B cell (primary cell): ENCODE results near the gene PLA2R1. TPM values are rescaled to one million over a fixed set of nuclear protein-coding genes. Genes with fewer than 3 reads are reported as not detected.

Experiments
- ATAC-seq: fragments of 200-7000 bp; cut with Tn5 transposase; one replicate; pipeline ENCODE4 v1.10.0; 2021; ENCODE audit warnings: low read depth, mild to moderate bottlenecking, moderate number of reproducible peaks, moderate library complexity
- CTCF ChIA-PET: fragments of 350-600 bp; sonication (Branson Sonifier 250); formaldehyde crosslinking; loops from one replicate; lab custom pipeline; 2021; ENCODE audit warnings: antibody characterized with exemption, inconsistent platforms; lab: Charles Lee
- POLR2A ChIA-PET: fragments of 350-600 bp; sonication (Branson Sonifier 250); formaldehyde crosslinking; loops from one replicate; lab custom pipeline; 2021; ENCODE audit warnings: antibody characterized with exemption; lab: Charles Lee
- DNase-seq: peaks from one replicate; pipeline ENCODE4 v3.0.0; 2013
- H2AFZ ChIP-seq: 2 replicates; pipeline ENCODE4 v1.6.1; 2012; ENCODE audit warnings: mild to moderate bottlenecking, low read depth, low read length; ENCODE audit not compliant: insufficient read depth, poor library complexity, severe bottlenecking
- H3K27ac ChIP-seq, 2 donors: 1 replicate in 1 of 2; 2 replicates in 1 of 2; pipeline ENCODE4 v1.5.1; 2012 to 2013; ENCODE audit warnings: low read length in 2 of 2, mild to moderate bottlenecking in 2 of 2, moderate library complexity in 1 of 2
- H3K27me3 ChIP-seq, 4 experiments: fragments of 200-600 bp in 1 of 4; sonication (generic) in 1 of 4; replicated peaks in 1 of 4; 1 replicate in 2 of 4; 2 replicates in 2 of 4; pipeline versions ENCODE4 v1.6.1 to v1.7.0; 2013 to 2016; ENCODE audit warnings: low read length in 3 of 4, mild to moderate bottlenecking in 2 of 4, mixed read lengths in 1 of 4, moderate library complexity in 1 of 4; ENCODE audit not compliant: insufficient read depth in 4 of 4, control insufficient read depth in 3 of 4; ENCODE audit errors: control extremely low read depth in 1 of 4
- H3K36me3 ChIP-seq, 2 experiments: replicated peaks in 1 of 2; 1 replicate in 1 of 2; 2 replicates in 1 of 2; pipeline versions ENCODE4 v1.6.1 to v1.7.1; 2013; ENCODE audit warnings: low read length in 1 of 2; ENCODE audit not compliant: insufficient read depth in 2 of 2, control insufficient read depth in 1 of 2; ENCODE audit errors: control extremely low read depth in 1 of 2, extremely low read depth in 1 of 2
- H3K4me1 ChIP-seq, 2 donors: fragments of 200-600 bp in 1 of 2; sonication (generic) in 1 of 2; 1 replicate in 1 of 2; 2 replicates in 1 of 2; pipeline versions ENCODE4 v1.5.1 to v1.6.1; 2013 to 2017; ENCODE audit warnings: low read length in 2 of 2; ENCODE audit not compliant: control insufficient read depth in 2 of 2, insufficient read depth in 2 of 2
- H3K4me2 ChIP-seq: replicated peaks from 2 replicates; pipeline ENCODE3; 2012; ENCODE audit warnings: mild to moderate bottlenecking, low read depth, low read length; ENCODE audit not compliant: poor library complexity, severe bottlenecking
- H3K4me3 ChIP-seq, 5 experiments: fragments of 200-600 bp in 1 of 5; sonication (generic) in 1 of 5; 1 replicate in 3 of 5; 2 replicates in 2 of 5; pipeline versions ENCODE4 v1.5.1 to v1.7.0; 2011 to 2016; ENCODE audit warnings: low read length in 4 of 5, mild to moderate bottlenecking in 4 of 5, low read depth in 2 of 5, control low read depth in 1 of 5, moderate library complexity in 1 of 5; ENCODE audit not compliant: insufficient read depth in 1 of 5; ENCODE audit errors: control extremely low read depth in 1 of 5, extremely low read depth in 1 of 5
- H3K79me2 ChIP-seq: fragments of 200-600 bp; sonication (generic); one replicate; pipeline ENCODE4 v1.6.0; 2016; ENCODE audit warnings: low read length; ENCODE audit not compliant: control insufficient read depth, insufficient read depth
- H3K9ac ChIP-seq: fragments of 200-600 bp; sonication (generic); 2 replicates; pipeline ENCODE4 v1.6.1; 2017; ENCODE audit warnings: mild to moderate bottlenecking, low read length, moderate library complexity
- H3K9me3 ChIP-seq, 3 donors: one replicate each; pipeline versions ENCODE4 v1.6.1 to v1.7.1; 2013; ENCODE audit warnings: low read length in 2 of 3; ENCODE audit not compliant: control insufficient read depth in 2 of 3, insufficient read depth in 1 of 3; ENCODE audit errors: control extremely low read depth in 1 of 3
- H4K20me1 ChIP-seq: 2 replicates; pipeline ENCODE4 v1.6.0; 2012; ENCODE audit warnings: mild to moderate bottlenecking, low read length; ENCODE audit not compliant: insufficient read depth, control insufficient read depth, poor library complexity, severe bottlenecking
- H3K27ac Mint-ChIP-seq: one replicate; pipeline ENCODE4 v1.8.0; 2021; ENCODE audit warnings: mixed read lengths
- H3K27me3 Mint-ChIP-seq: one replicate; pipeline ENCODE4 v1.8.0; 2021; ENCODE audit warnings: mixed read lengths
- H3K4me1 Mint-ChIP-seq: one replicate; pipeline ENCODE4 v1.8.0; 2021; ENCODE audit warnings: mixed read lengths
- H3K4me3 Mint-ChIP-seq: one replicate; pipeline ENCODE4 v1.8.0; 2021; ENCODE audit warnings: mixed read lengths
- H3K9me3 Mint-ChIP-seq: one replicate; pipeline ENCODE4 v1.8.0; 2022; ENCODE audit warnings: mixed read lengths; ENCODE audit not compliant: insufficient read depth
- EZH2 ChIP-seq: IDR thresholded peaks from 2 replicates; pipeline ENCODE4 v1.6.1; 2012; ENCODE audit warnings: borderline replicate concordance, low read depth, mild to moderate bottlenecking, moderate library complexity, low read length; ENCODE audit not compliant: insufficient read depth, poor library complexity, severe bottlenecking
- WGBS: methylation state at CpG from one replicate; pipeline ENCODE4 v1.1.5; 2013; ENCODE audit warnings: missing lambda C conversion rate; ENCODE audit not compliant: insufficient coverage; 5-methylcytosine and 5-hydroxymethylcytosine counted together
- intact Hi-C: fragments of 100-400 bp; cut with micrococcal nuclease; formaldehyde crosslinking; loops from one replicate; pipeline ENCODE4 v1.10.0; 2022
- polyA plus RNA-seq: library from polyadenylated mRNA; depleted of rRNA; stranded (reverse); fragments of >200 nt; gene quantifications from 2 replicates; pipeline ENCODE4 v1.2.3, GENCODE V29; 2012
- total RNA-seq, 2 donors: library from RNA; stranded (reverse); fragments of 120-200 nt in 1 of 2; gene quantifications; 1 replicate in 1 of 2; 2 replicates in 1 of 2; pipeline versions ENCODE4 v1.2.3 to v1.2.4, GENCODE V29; 2013 to 2022
- TF ChIP-seq, protein P1 (sequence below): fragments of 200-600 bp; IDR thresholded peaks from one replicate; pipeline ENCODE4 v1.8.0; 2022; ENCODE audit warnings: antibody characterized with exemption, mild to moderate bottlenecking

The PLA2R1 gene
- total and polyA plus RNA-seq, 2 donors (not counting 1 experiment from before 2014, with no cell fraction given), result not detected

DNA sequence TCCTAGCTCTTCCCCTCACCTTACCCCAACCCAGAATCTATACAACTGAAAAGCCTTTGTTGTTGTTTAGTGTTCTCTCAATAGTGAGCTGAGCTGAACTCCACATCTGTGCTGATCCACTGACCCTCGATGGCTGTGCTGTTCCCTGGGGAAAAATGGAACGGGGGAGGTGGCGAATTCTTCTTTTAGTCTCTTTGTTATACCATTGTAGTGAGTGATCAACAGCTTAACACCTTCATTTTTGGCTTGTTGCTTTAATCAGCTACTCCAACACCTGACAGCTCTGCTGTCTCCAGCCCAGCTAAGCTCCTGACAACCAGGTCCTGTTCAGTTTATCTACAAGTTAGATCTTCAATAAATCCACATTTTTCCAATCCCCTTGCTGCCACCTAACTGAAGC is 25.7 kb downstream of the PLA2R1 start:
- Mint-ChIP-seq H3K4me1 (no peaks in the 10 kb centered on the region), H3K4me3 (no peak overlapping the region), H3K9me3 (no peaks in the 10 kb centered on the region), H3K27me3 (no peaks in the 10 kb centered on the region), H3K27ac (no peak overlapping the region)
- Histone ChIP-seq H3K4me3 (no peak overlapping the region), H2AFZ (no peak overlapping the region), H3K9me3 (no peaks in the 10 kb centered on the region), H3K36me3 (no peaks in the 10 kb centered on the region), H4K20me1 (no peaks in the 10 kb centered on the region), H3K79me2 (no peaks in the 10 kb centered on the region), H3K9ac (no peak overlapping the region), H3K27ac (no peak overlapping the region), H3K4me2 (no peak overlapping the region), H3K27me3 (peaks cover 0 to 3% (median 0%) of the 10 kb centered on the region in 4 experiments), H3K4me1 (no peaks in the 10 kb centered on the region)
- WGBS, result 100% methylated on average over 1 of the region's 3 CpGs
- TF ChIP-seq EZH2, result no peak
- TF ChIP-seq, protein P1, sequence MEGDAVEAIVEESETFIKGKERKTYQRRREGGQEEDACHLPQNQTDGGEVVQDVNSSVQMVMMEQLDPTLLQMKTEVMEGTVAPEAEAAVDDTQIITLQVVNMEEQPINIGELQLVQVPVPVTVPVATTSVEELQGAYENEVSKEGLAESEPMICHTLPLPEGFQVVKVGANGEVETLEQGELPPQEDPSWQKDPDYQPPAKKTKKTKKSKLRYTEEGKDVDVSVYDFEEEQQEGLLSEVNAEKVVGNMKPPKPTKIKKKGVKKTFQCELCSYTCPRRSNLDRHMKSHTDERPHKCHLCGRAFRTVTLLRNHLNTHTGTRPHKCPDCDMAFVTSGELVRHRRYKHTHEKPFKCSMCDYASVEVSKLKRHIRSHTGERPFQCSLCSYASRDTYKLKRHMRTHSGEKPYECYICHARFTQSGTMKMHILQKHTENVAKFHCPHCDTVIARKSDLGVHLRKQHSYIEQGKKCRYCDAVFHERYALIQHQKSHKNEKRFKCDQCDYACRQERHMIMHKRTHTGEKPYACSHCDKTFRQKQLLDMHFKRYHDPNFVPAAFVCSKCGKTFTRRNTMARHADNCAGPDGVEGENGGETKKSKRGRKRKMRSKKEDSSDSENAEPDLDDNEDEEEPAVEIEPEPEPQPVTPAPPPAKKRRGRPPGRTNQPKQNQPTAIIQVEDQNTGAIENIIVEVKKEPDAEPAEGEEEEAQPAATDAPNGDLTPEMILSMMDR, result no peak
- no peak for DNase-seq
- POLR2A ChIA-PET, result no interaction called here
- intact Hi-C loops, result no loop called here
- no peak for ATAC-seq
- CTCF ChIA-PET, result no interaction called here

DNA sequence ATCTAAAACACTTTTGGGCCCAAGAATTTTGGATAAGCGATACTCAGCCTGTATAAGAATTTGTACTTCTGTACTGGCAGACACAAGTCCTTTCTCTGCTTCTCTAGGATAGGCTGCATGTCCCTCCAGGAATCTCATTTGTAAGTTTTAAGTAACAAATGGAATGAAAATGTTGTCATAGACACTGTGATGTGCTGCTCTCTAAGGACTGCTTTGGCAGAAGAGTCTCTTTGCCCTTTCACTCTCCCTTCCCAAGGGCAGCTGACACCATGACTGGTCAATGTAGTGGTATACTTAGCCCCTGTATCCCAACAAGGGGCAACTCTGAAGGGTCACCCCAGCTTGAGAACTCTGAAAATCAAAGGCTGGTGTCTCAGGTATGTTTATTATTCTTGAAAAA is 27.3 kb downstream of the PLA2R1 start:
- H3K4me3 ChIP-seq, result no peak overlapping the region
- H4K20me1 ChIP-seq, result no peaks in the 10 kb centered on the region
- H3K27ac ChIP-seq, result no peak overlapping the region
- WGBS, result no CpG with 5 or more reads among the region's 1 CpG
- CTCF ChIA-PET, result no interaction called here
- no peak overlapping the region for H3K4me3 Mint-ChIP-seq
- no peak for ATAC-seq
- H3K4me1 Mint-ChIP-seq, result no peaks in the 10 kb centered on the region
- H3K9me3 ChIP-seq, result no peaks in the 10 kb centered on the region
- TF ChIP-seq, protein P1, result no peak
- no peak for TF ChIP-seq EZH2
- DNase-seq, result no peak
- POLR2A ChIA-PET, result no interaction called here
- no peak overlapping the region for H3K9ac ChIP-seq
- H3K4me1 ChIP-seq, result no peaks in the 10 kb centered on the region
- H3K27ac Mint-ChIP-seq, result no peak overlapping the region
- no peaks in the 10 kb centered on the region for H3K36me3 ChIP-seq
- no peaks in the 10 kb centered on the region for H3K27me3 Mint-ChIP-seq
- no peaks in the 10 kb centered on the region for H3K9me3 Mint-ChIP-seq
- intact Hi-C loops, result no loop called here
- H3K79me2 ChIP-seq, result no peaks in the 10 kb centered on the region
- H3K4me2 ChIP-seq, result no peak overlapping the region
- peaks cover 0 to 3% (median 0%) of the 10 kb centered on the region in 4 experiments for H3K27me3 ChIP-seq
- H2AFZ ChIP-seq, result no peak overlapping the region
